Right lung (tissue), 10 donors: ENCODE measurements around the gene MDP1. TPM values are rescaled to one million over a fixed set of nuclear protein-coding genes. Genes with fewer than 3 reads are reported as not detected.

Experiments used
- DNase-seq, 2 donors: peaks; one replicate each; pipeline ENCODE4 v3.0.0-alpha.2; 2013
- long read RNA-seq, 8 donors: transcript quantifications; one replicate each; lab custom pipeline, GENCODE V29; 2026
- polyA plus RNA-seq, 5 donors: library from polyadenylated mRNA; unstranded; fragments of 120-200 nt; gene quantifications; one replicate each; pipeline versions ENCODE4 v1.2.1 to v1.2.3, GENCODE V29; 2013; ENCODE audit warnings: inconsistent platforms in 1 of 5, low replicate concordance in 1 of 5; ENCODE audit not compliant: insufficient read length in 5 of 5, insufficient read depth in 1 of 5

The MDP1 gene
- polyA plus RNA-seq = 10 to 100 TPM; 11.8 to 17.2 (median 13.5) TPM
- long read RNA-seq, donor 1, transcript MDP1-201 (6 exons, 730 nt) = major isoform, 13 of 18 reads
- long read RNA-seq, donor 1, partial matches to known transcripts = 0 of 18 reads
- long read RNA-seq, donor 1, other reads (novel, unspliced or antisense) = 0 of 18 reads
- long read RNA-seq, donor 2, transcript MDP1-201 (6 exons, 730 nt) = major isoform, 9 of 13 reads
- long read RNA-seq, donor 2, partial matches to known transcripts = 0 of 13 reads
- long read RNA-seq, donor 2, other reads (novel, unspliced or antisense) = 0 of 13 reads
- long read RNA-seq, donor 3, transcript MDP1-201 (6 exons, 730 nt) = major isoform, 7 of 14 reads
- long read RNA-seq, donor 3, partial matches to known transcripts = 0 of 14 reads
- long read RNA-seq, donor 3, other reads (novel, unspliced or antisense) = 0 of 14 reads
- long read RNA-seq, donor 4, transcript MDP1-201 (6 exons, 730 nt) = major isoform, 7 of 10 reads
- long read RNA-seq, donor 4, partial matches to known transcripts = 0 of 10 reads
- long read RNA-seq, donor 4, other reads (novel, unspliced or antisense) = 0 of 10 reads
- long read RNA-seq, donor 5, transcript MDP1-201 (6 exons, 730 nt) = major isoform, 15 of 17 reads
- long read RNA-seq, donor 5, partial matches to known transcripts = 0 of 17 reads
- long read RNA-seq, donor 5, other reads (novel, unspliced or antisense) = 0 of 17 reads
- long read RNA-seq, donor 6, transcript MDP1-201 (6 exons, 730 nt) = major isoform, 10 of 17 reads
- long read RNA-seq, donor 6, transcript MDP1-202 (5 exons, 582 nt) = minor isoform, 6 of 17 reads
- long read RNA-seq, donor 6, partial matches to known transcripts = 0 of 17 reads
- long read RNA-seq, donor 6, other reads (novel, unspliced or antisense) = 0 of 17 reads
- long read RNA-seq, donor 7, transcript MDP1-201 (6 exons, 730 nt) = major isoform, 6 of 11 reads
- long read RNA-seq, donor 7, partial matches to known transcripts = 0 of 11 reads
- long read RNA-seq, donor 7, other reads (novel, unspliced or antisense) = 0 of 11 reads
- long read RNA-seq, donor 8, partial matches to known transcripts = 0 of 6 reads
- long read RNA-seq, donor 8, other reads (novel, unspliced or antisense) = 0 of 6 reads

DNA sequence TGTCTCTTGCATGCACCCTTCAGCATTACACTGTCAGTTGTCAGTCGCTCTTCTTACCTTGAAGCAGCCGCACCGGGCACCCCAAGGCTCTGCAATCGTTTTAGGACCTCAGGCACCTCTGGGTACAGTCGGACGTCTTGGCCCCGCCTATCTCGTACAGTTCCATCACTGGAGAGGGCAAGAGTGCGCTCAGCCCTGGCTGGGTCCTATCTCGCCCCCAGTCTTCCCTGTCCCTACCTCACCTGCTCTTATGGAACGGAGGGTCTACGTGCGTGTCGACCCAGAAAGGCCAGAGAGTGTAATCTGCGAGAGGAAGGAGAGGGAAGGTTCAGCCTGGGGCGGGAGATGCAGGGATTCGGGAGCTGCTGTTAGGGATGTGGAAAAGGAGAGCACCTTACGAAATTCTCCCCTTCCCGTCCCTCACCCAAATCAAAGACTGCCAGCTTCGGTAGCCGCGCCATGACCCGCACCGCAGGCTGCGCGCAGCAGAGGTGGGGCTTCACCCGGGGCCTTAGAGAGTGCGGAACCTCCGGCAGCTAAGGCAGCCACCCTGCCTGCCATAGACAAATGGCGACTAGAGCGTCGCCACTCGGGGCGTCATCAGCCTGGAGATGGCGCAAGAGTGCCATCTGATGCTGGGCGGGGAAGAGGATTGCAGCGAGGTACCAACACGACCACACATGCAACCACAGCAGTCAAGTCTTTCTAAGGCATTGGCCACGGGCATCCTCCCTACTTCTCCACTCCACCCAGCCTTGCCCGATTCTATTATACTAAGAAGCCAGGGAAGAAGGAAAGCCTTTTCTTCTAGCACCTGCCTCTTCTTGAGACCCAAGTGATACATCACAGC, at the start of gene MDP1:
MDP1 (minus strand) TSS at position 572 of the 850 bp plus-strand sequence; CDS start at position 461, 111 bp downstream.
- DNase-seq = peak; percentile 86 to 88

DNA sequence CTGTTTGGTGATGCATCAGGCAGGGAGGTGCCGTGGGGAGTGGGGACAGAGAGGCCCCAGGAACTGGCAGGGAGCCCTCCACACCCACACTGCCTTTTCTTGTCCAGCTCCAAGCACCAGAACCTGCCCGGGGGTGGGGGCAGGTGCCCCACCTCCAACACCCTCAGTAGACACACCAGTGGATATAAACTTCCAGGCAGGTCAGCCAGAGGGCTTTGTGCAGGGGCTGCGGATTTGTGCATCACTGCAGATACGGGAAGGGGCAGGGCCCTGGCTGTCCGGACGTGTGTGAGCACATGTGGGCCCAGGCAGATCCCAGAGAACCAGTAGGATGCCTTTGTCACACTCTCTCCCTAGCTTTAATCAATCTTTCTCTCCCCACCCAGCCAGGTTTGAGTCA, 48.4 kb upstream of the MDP1 start:
- no peak for DNase-seq

DNA sequence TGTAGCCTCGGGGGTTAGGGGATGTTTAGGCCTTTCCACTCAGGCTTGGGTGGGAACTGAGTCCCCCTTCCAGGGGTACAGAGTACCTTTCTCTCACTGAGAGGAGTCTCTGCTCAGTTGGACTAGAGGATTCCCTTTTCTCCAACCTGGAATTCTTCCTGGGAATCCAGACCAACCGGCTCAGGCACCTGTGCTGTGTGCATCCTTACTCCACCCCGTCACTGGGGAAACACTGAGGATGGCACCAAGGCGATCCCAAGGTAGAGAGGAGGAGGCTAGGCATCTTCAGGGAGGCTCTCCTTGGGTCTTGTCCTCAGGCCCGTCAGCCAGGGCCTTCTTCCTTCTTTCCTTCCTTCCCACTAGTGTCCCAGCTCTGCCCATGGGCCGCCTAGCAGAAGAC, 48.0 kb upstream of the MDP1 start:
- no peak for DNase-seq

DNA sequence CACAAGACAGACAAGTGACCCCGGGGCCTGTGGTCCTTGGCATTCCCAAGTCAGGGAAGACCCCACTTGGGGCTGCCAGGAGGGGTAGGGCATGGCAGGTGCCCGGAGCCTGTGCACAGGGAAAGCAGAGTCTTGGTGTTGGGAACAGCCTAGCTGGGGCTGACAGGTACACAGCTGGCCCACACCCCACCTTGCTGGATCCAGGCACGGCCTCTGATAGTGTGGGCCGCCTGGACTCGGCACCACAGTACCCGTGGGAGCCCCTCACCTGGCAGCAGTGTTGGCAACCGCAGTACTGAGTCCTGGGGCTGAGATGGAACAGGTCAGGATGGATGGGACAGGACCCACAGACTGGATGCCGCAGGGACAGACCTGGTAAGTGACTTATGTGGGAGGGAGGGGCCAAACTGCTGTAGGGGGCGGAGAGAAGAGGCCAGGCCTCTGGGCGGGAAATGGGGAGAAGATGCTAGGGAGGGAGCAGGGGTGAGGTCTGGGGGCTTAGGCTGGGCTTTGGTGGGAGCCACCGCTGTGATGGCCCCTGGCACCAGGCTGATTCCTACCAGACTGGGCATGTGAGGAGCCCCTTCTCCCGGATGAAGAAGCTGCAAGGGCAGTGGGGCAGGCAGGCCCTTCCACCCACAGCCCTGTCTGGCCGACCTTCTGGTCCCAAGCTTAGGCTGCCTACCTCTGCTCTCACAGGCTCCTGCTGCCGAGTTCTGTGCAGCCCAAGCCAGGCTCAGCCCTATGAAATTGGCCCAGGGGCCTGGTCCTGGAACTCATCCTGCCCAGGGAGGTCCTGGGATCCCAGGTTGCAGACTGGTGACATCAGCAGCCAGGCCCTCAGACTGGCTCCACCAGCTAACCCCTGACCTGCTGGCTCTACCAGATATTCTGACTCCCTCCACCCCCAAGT, 47.2 kb upstream of the MDP1 start, which contains the start of gene TGM1:
TGM1 (minus strand) TSS at position 357 of the 913 bp plus-strand sequence. CDS start 825 bp downstream, outside the sequence.
- no peak for DNase-seq

DNA sequence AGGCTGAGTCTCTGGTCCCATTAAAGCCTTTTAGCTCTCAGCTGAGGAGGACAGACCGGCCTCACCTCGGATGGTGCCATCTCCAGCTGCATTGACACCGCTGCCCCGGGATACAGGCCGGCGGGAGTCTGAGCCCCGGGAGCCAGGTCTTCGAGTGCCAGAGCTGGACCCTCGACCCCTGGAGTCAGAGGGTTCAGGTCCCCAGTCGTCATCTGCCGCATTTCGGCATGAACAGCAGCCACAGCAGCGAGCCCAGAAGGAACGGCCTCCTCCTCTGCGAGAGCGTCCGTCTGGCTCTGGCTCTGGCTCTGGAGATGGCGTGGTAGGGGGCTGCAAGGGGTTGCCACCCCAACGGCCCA, 46.1 kb upstream of the MDP1 start:
- no peak for DNase-seq

DNA sequence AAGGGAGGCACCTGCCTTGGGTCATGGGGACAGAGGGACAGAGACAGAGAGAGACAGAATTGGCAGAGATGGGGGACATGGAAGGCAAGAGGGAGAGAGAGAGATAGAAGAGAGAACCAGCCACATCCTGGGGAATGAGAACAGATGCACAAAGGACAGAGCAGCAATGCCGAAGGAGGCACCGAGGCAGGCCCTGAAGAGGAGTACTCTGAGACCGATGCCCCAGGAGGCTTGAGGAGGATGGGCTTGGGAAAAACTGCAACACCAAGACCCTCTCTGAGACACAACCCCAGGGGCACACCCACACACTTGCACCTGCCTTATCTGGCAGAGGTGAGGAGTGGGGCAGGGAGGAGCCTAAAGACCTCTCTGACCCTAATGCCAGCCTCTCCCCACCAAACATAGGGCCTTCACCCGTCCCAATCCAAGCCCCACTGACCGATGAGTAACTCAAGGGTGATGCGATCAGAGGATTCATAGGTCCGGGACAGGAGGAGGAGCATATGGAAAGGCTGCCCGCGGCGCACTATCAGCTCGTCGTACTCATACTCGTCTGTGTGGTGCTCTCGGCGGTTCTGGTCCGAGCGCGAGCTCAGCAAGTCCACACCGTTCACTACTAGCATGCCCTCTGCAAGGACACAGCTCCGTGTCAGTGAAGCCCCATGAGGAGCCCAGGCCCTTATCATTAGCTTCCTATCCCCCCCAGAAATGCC, 45.5 kb upstream of the MDP1 start:
- no peak for DNase-seq

DNA sequence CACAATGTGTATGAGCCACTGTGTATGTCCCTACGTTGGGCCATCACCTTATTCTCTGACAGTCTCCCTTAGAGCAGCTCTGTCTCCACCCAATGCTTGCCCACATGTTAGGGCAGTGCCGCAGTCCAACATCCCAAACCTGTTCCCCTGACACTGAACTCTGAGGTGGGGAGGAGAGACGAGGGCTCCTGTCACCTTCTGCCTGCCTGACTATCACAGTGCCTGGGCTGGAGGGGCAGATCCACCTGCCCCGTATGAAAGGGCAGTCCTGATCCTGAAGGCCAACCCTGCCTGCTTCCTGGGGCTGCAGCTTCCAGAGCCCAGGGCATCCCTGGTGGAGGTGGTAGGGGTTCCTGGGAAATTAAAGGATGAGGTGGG, 44.9 kb upstream of the MDP1 start:
- DNase-seq = no peak

DNA sequence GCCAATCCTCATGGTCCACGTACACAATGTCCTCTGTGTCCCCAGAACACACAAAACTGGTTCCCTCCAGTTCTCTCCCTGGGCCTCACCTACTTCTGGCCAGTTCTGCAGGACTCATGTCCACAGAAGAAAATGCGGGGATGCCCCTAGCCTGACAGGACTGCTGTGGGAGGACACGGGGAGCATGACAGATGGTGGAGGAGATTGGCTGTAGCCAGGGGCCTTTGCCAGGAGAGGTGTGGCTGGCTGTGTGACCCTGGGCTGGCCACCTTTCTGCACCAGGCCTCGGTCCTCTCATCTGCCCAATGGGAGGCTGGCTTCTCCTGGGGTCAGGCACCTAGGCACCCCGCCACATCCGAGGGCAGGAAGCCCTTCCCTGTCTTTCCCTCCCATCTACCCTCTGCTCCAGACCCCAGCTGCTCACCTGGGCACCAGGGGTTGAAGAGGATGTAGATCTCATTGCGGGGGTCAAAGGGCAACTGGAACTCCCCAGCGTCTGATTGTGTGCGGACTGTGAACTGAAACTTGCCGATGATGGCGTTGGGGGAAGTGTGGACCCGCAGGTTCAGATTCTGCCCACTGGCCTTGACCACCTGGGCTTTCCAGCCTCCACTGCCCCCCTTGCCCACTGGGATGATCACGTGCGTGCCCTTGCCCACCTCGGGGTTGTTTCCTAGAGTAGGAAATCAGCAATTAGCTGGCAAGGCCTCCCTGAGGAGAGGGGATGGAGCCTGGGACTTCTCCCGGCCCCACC, 44.3 kb upstream of the MDP1 start:
- no peak for DNase-seq

DNA sequence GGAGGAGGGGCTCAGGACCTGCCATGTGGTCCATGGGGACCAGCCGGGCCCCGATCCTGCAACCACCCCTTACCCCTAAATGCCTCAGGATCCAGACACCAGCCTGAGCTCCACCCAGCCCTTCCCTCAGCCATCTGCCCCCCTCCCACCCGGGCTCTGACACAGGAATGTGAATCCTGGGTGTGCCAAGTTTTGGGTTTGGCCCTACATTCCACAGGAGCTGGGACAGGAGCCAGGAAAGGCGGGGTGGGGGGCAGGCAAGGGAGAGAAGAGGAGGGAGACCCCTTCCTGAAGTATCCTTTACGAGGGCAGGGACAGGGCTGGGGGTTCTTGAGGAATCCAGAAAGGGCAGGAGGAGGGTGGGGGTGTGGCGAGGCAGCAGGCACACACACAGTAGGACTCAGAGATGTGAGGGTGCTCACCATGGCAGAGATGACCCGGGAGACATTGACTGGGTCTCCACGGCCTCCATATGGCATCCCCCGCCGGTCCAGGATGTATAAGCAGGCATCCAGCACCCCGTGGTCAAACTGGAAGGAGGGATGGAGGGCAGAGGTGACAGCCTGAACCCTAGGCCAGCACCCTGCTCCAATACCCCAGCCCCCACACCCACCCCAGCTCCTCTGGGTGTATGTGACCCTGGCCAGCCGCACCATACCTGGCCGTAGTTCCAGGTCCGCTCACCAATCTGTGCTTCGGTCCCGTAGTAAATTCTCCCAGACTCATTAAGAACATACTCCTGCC, 43.6 kb upstream of the MDP1 start:
- peak in 1 of 2 donors; percentile 35 for DNase-seq

DNA sequence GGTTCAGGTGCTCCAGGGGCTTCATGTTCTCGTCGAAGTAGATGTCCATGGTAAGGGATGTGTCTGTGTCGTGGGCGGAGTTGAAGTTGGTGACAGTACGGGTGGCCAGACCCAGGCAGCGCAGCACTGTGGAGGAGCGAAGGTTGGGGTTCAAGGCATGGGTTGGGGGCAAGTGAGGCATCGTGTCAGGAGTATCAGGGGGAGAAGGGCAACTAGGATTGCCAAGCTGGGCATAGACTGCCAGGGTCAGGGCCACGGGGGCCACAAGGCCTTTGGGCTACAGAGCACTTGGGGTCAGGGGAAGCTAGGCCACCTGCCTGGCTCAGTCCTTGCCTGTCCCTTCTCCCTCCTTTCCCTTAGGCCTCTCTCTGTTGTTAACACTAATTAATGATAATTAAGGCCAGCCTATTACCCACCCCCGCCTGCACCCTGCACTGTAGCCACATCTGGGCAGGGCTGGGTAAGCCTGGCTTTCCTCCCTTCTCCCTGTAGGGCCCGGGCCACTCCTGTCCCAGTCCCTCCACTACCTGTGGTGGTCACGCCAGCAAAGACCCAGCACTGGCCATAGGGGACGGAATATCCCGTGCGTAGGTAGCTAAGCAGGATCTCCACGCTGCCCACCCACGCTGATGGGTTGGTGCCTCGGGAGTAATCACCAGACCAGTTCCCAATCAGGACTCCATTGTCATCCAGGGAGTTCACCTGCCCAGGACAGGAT, 42.8 kb upstream of the MDP1 start:
- DNase-seq = no peak

DNA sequence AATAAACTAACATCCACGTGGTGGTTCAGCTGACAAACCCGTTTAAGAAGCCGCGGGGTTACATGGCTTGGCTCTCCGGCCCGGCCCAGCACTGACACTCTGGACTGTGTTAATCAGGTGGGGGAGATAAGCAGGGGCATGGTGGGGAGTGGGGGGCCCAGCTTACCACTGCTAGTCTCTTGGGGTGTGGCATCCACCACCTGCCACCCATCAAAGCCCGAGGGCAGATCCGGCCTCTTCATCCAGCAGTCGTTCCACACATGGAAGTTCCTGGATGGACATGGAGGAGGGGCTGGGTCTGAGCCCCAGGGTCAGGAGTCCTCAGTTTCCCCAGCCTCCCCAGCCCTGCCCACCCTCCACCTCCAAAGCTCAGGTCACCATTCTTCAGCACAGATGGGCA, 42.3 kb upstream of the MDP1 start:
- DNase-seq = no peak

DNA sequence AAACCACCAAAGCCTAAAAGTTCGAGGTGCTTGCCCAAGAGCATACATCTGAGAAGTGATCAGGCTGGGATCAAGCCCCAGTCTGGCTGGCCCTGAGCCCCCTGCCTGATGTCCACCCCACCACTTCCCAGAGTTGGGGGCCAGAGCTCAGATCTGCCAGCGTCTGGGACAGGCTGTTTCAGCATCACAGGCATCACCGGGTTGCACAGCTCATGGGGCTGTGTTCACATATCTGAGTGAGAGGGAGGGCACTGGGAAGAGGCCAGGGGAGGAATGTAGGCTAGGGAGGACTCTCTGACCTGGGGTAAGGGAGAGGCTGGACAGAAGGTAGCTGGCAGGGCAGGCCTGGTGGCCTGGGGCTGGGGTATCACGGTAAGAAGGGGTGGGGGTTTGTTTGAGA, 41.1 kb upstream of the MDP1 start:
- no peak for DNase-seq

DNA sequence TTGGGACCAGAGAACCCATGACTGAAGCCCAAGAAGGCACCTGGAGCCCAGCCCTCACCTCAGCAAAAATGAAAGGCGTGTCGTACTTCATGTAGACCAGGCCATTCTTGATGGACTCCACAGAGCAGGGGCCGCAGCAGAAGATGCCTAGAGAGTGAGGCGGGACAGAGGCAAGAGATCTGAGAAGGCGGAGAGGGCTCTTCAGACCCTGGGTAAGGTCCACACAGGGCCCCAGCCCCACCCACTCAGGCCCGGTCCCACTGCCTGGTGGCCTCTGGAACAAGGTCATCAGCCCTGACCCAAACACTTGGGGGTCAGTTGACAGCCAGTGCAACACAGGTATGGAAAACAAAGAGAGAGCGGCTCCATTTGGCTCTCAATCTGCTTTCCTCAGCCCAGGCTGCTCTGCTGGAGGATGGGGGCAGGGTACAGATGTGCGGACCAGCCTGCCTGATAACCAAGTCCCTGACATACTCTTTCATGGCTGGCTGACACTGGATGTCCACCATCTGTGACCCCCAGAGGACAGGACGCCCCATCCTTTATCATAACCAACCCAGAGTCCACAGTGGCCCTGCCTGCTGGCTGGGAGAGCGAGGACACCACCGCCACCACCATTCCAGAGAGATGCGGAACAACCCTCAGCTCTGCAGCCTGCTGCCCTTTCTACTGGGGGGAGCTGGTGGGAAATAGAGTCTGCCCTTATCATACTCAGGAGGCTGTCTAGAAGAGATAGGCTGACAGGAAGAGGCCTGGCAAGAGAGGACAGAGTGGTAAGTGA, 40.3 kb upstream of the MDP1 start:
- no peak for DNase-seq

DNA sequence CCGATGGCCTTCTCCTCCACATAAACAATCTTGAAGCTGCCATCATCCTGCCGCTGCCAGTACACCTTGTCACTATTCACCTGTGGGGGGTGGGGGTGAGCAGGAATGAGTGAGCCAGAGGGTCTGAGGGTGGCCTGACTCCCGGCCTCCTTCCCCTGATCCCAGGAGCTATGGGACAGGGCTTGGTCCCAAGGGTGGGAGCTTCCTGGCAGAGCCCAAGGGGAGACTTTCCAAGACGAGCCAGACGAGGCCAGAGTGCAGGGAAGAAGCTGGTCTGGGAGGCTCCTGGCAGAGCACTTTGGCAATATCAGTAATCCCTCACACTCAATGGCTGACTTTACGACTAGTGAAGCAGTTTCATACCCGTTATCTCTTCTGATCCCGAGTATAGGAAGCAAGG, 39.6 kb upstream of the MDP1 start:
- DNase-seq = no peak

DNA sequence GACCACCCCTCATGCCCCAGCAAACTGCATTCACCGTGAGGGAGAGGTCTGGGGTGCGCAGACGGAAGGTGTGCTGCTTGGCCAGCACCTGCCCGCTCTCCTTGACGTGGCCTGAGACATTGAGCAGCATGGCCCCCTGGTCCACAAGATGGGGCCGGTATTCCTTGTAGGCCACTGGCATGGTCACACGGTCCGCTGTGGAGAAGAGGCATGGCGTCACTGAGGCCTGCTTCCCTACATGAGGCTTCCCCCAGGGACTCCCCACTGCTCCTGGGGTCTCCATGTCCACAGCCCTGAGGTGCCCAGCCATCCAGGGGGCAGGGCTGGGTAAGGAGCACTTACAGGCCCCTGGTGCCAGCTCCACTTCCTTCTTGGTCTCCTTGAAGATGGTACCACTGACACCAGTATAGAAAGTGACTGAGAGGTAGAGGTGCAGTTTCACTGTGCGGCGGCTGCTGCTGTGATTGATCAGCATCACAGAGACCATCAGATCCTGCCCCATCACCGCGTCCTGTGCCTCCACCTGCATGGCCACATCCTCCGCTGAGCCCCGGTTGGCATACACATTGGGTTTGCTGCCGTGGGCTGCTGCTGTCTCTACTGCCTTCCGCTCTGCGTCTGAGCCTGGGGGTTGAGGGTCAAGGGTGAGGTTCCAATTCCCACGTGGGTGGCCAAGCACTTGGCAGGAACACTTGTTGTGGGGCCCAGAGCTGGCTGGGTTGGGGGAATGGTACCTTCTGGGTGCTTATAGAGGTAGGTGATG, 38.9 kb upstream of the MDP1 start:
- DNase-seq = no peak

DNA sequence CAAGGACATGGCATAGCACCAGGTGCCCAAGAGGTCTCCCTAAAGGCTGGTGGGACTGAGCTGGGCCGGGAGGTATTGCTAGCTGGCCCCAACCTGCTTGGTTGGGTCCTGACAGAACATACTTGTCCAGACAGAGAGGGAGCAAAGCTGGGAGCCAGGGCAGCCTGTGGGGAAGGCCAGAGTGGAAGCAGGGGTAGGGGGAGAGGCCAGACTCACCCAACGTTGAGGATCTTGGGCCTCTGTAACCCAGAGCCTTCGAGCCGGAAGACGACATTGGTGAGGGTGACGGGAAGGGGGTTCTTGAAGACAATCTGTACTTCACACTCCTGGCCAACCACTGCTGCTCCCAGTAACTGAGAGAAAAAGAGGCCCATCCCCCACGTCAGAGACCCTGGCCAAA, 38.1 kb upstream of the MDP1 start:
- DNase-seq = no peak
